ENCODE results near the gene FAM216A. TPM values are rescaled to one million over a fixed set of nuclear protein-coding genes. Genes with fewer than 3 reads are reported as not detected.

Gene FAM216A
- total and polyA plus RNA-seq, 9 of the 15 experiments (the other 6 are each of a cell fraction or from before 2014, with no cell fraction given): 17.2 to 96.9 (median 48.5) TPM

DNA sequence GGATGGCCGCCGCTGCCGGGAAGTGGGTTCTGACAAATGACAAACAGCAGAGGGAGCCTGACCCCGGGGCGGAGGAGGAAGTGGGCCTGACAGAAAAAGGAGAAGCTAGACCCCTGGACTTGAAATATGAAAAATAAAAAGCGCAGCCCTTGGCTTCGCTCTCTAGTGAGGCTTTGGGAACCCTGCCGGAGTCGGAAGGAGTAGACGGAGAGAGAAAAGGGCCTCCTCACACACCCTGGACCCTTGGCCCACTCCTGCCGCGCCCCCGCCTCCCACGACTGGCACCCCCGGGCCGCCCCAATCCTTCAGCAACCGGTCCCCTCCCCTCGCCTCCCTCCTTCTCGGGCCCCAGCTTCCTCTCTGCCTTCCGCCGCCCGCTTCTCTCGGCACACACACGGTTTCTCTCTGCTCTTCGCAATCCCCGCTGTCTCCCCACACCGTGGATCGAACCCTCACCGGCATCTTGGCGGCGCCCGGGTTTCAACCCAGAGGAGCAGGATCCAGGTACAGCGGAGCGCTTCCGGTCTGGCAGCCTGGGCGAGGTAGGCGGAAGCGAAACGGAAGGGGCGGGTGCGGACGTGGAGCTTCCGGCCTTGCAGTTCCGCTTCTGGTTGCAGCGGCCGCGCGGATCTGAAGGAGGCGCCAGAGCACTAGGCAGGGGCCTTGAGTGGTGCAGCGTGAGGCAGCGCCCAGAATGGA, 18.7 kb upstream of the FAM216A start, which contains the start of gene ARPC3 (continued):
- TF ChIP-seq, protein P1, sequence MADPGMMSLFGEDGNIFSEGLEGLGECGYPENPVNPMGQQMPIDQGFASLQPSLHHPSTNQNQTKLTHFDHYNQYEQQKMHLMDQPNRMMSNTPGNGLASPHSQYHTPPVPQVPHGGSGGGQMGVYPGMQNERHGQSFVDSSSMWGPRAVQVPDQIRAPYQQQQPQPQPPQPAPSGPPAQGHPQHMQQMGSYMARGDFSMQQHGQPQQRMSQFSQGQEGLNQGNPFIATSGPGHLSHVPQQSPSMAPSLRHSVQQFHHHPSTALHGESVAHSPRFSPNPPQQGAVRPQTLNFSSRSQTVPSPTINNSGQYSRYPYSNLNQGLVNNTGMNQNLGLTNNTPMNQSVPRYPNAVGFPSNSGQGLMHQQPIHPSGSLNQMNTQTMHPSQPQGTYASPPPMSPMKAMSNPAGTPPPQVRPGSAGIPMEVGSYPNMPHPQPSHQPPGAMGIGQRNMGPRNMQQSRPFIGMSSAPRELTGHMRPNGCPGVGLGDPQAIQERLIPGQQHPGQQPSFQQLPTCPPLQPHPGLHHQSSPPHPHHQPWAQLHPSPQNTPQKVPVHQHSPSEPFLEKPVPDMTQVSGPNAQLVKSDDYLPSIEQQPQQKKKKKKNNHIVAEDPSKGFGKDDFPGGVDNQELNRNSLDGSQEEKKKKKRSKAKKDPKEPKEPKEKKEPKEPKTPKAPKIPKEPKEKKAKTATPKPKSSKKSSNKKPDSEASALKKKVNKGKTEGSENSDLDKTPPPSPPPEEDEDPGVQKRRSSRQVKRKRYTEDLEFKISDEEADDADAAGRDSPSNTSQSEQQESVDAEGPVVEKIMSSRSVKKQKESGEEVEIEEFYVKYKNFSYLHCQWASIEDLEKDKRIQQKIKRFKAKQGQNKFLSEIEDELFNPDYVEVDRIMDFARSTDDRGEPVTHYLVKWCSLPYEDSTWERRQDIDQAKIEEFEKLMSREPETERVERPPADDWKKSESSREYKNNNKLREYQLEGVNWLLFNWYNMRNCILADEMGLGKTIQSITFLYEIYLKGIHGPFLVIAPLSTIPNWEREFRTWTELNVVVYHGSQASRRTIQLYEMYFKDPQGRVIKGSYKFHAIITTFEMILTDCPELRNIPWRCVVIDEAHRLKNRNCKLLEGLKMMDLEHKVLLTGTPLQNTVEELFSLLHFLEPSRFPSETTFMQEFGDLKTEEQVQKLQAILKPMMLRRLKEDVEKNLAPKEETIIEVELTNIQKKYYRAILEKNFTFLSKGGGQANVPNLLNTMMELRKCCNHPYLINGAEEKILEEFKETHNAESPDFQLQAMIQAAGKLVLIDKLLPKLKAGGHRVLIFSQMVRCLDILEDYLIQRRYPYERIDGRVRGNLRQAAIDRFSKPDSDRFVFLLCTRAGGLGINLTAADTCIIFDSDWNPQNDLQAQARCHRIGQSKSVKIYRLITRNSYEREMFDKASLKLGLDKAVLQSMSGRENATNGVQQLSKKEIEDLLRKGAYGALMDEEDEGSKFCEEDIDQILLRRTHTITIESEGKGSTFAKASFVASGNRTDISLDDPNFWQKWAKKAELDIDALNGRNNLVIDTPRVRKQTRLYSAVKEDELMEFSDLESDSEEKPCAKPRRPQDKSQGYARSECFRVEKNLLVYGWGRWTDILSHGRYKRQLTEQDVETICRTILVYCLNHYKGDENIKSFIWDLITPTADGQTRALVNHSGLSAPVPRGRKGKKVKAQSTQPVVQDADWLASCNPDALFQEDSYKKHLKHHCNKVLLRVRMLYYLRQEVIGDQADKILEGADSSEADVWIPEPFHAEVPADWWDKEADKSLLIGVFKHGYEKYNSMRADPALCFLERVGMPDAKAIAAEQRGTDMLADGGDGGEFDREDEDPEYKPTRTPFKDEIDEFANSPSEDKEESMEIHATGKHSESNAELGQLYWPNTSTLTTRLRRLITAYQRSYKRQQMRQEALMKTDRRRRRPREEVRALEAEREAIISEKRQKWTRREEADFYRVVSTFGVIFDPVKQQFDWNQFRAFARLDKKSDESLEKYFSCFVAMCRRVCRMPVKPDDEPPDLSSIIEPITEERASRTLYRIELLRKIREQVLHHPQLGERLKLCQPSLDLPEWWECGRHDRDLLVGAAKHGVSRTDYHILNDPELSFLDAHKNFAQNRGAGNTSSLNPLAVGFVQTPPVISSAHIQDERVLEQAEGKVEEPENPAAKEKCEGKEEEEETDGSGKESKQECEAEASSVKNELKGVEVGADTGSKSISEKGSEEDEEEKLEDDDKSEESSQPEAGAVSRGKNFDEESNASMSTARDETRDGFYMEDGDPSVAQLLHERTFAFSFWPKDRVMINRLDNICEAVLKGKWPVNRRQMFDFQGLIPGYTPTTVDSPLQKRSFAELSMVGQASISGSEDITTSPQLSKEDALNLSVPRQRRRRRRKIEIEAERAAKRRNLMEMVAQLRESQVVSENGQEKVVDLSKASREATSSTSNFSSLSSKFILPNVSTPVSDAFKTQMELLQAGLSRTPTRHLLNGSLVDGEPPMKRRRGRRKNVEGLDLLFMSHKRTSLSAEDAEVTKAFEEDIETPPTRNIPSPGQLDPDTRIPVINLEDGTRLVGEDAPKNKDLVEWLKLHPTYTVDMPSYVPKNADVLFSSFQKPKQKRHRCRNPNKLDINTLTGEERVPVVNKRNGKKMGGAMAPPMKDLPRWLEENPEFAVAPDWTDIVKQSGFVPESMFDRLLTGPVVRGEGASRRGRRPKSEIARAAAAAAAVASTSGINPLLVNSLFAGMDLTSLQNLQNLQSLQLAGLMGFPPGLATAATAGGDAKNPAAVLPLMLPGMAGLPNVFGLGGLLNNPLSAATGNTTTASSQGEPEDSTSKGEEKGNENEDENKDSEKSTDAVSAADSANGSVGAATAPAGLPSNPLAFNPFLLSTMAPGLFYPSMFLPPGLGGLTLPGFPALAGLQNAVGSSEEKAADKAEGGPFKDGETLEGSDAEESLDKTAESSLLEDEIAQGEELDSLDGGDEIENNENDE (IDR thresholded peaks at IDR 0.05; ENCODE audit: low read depth, low read length): no peak
- TF ChIP-seq EP400 (IDR thresholded peaks at IDR 0.05) (peak; percentile 97), LARP7 (IDR thresholded peaks at IDR 0.05) (0 out of 2 replicates have a peak, but pooled peaks have one; percentile 69), CREB1 (IDR thresholded peaks at IDR 0.05) (no peak), CREB1 (CRISPR knock-in tag; IDR thresholded peaks at IDR 0.05) (0 out of 2 replicates have a peak, but pooled peaks have one; percentile 26), AFF4 (CRISPR knock-in tag; IDR thresholded peaks at IDR 0.05) (peak; percentile 94; the same call in 1 of the 2 replicates), NKRF (IDR thresholded peaks at IDR 0.05; ENCODE audit: borderline replicate concordance) (peak; percentile 94), FOXK2 (conservative IDR thresholded peaks at IDR 0.05 in 1 of 2, IDR thresholded peaks at IDR 0.05 in 1 of 2; ENCODE audit: low read depth in 2 of 2) (0 out of 4 replicates have a peak, but pooled peaks of 1 of the 2 experiments have one; percentile 28), ETV5 (CRISPR knock-in tag; IDR thresholded peaks at IDR 0.05; ENCODE audit: low read depth) (peak; percentile 99)

Data from K562 (cell line).